Stimulated activated CD4-positive, alpha-beta T cell treated with anti-CD3 and anti-CD28 coated beads, Interleukin-1b, Interleukin-23, amount 100 ng/mL, for 4 hours (primary cell): ENCODE results near the gene APOC4.
"Not testable (repeated sequence)": the region's sequence is repeated elsewhere in the genome, so short reads cannot be mapped to it uniquely, and the experiment has no call there.

ENCODE experiments used
- DNase-seq, 2 donors: peaks; one replicate each; pipeline ENCODE4 v3.0.0-alpha.2; 2020; ENCODE audit warnings: low read depth in 2 of 2

APOC4 gene

GRCh38 chr19:44942067-44942571 lies at the start of gene APOC4:
Gene APOC4 (plus strand): TSS chr19:44942237. CDS start chr19:44942278, 41 bp downstream.
- no peak for DNase-seq

GRCh38 chr19:44892932-44893331 lies 49.1 kb upstream of the APOC4 start:
- DNase-seq = no peak

GRCh38 chr19:44893332-44894051 lies 48.5 kb upstream of the APOC4 start:
- no peak for DNase-seq

GRCh38 chr19:44894052-44894400 lies 48.0 kb upstream of the APOC4 start:
- no peak for DNase-seq

- no peak for DNase-seq
Measured at GRCh38 chr19:44894946-44895345, 47.1 kb upstream of the APOC4 start.

- no peak for DNase-seq
Measured at GRCh38 chr19:44897835-44898234, 44.2 kb upstream of the APOC4 start.

- no peak for DNase-seq
Measured at GRCh38 chr19:44900328-44901244, 41.5 kb upstream of the APOC4 start.

GRCh38 chr19:44903216-44903601 lies 38.8 kb upstream of the APOC4 start:
- no peak for DNase-seq

GRCh38 chr19:44903602-44904425 lies 38.2 kb upstream of the APOC4 start:
- DNase-seq = peak; percentile 75 to 77

GRCh38 chr19:44904426-44904994 lies 37.5 kb upstream of the APOC4 start:
- peak in 1 of 2 donors; percentile 5 for DNase-seq

- no peak for DNase-seq
Measured at GRCh38 chr19:44905437-44906160, 36.4 kb upstream of the APOC4 start, which contains the start of gene APOE. Gene APOE (plus strand): TSS chr19:44905796. CDS start chr19:44906625, 829 bp downstream.

- DNase-seq = no peak
Measured at GRCh38 chr19:44907613-44908012, 34.4 kb upstream of the APOC4 start.

- DNase-seq = no peak
Measured at GRCh38 chr19:44908074-44908835, 33.8 kb upstream of the APOC4 start.

GRCh38 chr19:44908836-44909261 lies 33.2 kb upstream of the APOC4 start:
- no peak for DNase-seq

GRCh38 chr19:44909775-44910174 lies 32.3 kb upstream of the APOC4 start:
- DNase-seq = no peak

- DNase-seq = not testable (repeated sequence)
Measured at GRCh38 chr19:44911896-44912295, 30.1 kb upstream of the APOC4 start.

GRCh38 chr19:44912854-44913253 lies 29.2 kb upstream of the APOC4 start:
- DNase-seq = no peak

GRCh38 chr19:44913512-44914432 lies 28.3 kb upstream of the APOC4 start:
- not testable (repeated sequence) for DNase-seq
